Activated CD4-positive, CD25-positive, alpha-beta regulatory T cell treated with anti-CD3 and anti-CD28 coated beads, Interleukin-2, amount 50 U/mL, for 24 hours (primary cell): ENCODE measurements around the gene STYXL2.

ENCODE experiments used
- ATAC-seq, 2 donors: fragments of 150-1000 bp; cut with Tn5 transposase; one replicate each; pipeline ENCODE4 v1.10.0; 2021; ENCODE audit warnings: mild to moderate bottlenecking in 1 of 2, moderate library complexity in 1 of 2

The STYXL2 gene

GRCh38 chr1:167093846-167094516 is at the start of gene STYXL2:
STYXL2 (plus strand) TSS chr1:167094075; CDS start chr1:167094850, 775 bp downstream.
- no peak for ATAC-seq

GRCh38 chr1:167051907-167052306 is 42.0 kb upstream of the STYXL2 start:
- no peak for ATAC-seq

GRCh38 chr1:167052389-167052788 is 41.5 kb upstream of the STYXL2 start:
- ATAC-seq, result no peak

- ATAC-seq, result no peak
These were observed 39.3 kb upstream of the STYXL2 start for GRCh38 chr1:167054531-167054930.

- no peak for ATAC-seq
These were observed 38.8 kb upstream of the STYXL2 start for GRCh38 chr1:167054946-167055630.

GRCh38 chr1:167056529-167057231 is 37.2 kb upstream of the STYXL2 start:
- ATAC-seq, result no peak

- ATAC-seq, result no peak
These were observed 36.6 kb upstream of the STYXL2 start for GRCh38 chr1:167057241-167057688.

- peak; percentile 47 to 67 for ATAC-seq
These were observed 34.6 kb upstream of the STYXL2 start for GRCh38 chr1:167059045-167059808.

- ATAC-seq, result no peak
These were observed 34.1 kb upstream of the STYXL2 start for GRCh38 chr1:167059809-167060107.

GRCh38 chr1:167060141-167061072 is 33.5 kb upstream of the STYXL2 start:
- ATAC-seq, result no peak

GRCh38 chr1:167061073-167061464 is 32.8 kb upstream of the STYXL2 start:
- ATAC-seq, result no peak

- ATAC-seq, result no peak
These were observed 29.3 kb upstream of the STYXL2 start for GRCh38 chr1:167064621-167065020.

- no peak for ATAC-seq
These were observed 28.4 kb upstream of the STYXL2 start for GRCh38 chr1:167065471-167065870.

- peak; percentile 90 to 94 for ATAC-seq
These were observed 27.3 kb upstream of the STYXL2 start for GRCh38 chr1:167066333-167067122.

- ATAC-seq, result no peak
These were observed 26.0 kb upstream of the STYXL2 start for GRCh38 chr1:167067904-167068303.

- ATAC-seq, result no peak
These were observed 25.1 kb upstream of the STYXL2 start for GRCh38 chr1:167068761-167069160.

- ATAC-seq, result no peak
These were observed 22.6 kb upstream of the STYXL2 start for GRCh38 chr1:167071286-167071685.

GRCh38 chr1:167076136-167076710 is 17.7 kb upstream of the STYXL2 start:
- no peak for ATAC-seq

- ATAC-seq, result no peak
These were observed 16.6 kb upstream of the STYXL2 start for GRCh38 chr1:167077128-167077867.

- ATAC-seq, result no peak
These were observed 16.0 kb upstream of the STYXL2 start for GRCh38 chr1:167077868-167078210.
